Measurements from ENCODE around the gene SLC25A21.

DNA sequence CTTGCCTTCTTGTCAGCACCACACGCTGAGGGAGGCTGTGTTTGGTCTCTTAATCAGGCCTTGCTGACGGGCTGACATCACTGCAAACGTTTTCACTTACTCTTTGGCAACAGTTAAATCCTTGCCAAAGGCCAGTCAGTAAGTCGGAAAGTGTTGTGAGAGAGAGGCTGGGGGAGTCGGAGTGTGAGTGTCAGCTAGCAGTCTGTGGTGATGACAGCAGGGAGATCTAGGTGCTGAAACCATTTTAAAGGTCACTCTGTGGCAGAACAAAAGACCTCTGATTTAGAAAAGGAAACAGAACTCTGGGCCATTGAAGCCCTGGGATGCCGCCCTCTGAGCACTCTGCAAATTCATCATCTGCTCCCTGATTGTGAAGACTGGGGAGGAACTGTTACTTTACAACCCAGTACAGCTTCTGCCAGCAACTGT lies 367.3 kb downstream of the SLC25A21 start:
- no peak for TF ChIP-seq POLR2A (IDR thresholded peaks at IDR 0.05)
- TF ChIP-seq, protein P1, sequence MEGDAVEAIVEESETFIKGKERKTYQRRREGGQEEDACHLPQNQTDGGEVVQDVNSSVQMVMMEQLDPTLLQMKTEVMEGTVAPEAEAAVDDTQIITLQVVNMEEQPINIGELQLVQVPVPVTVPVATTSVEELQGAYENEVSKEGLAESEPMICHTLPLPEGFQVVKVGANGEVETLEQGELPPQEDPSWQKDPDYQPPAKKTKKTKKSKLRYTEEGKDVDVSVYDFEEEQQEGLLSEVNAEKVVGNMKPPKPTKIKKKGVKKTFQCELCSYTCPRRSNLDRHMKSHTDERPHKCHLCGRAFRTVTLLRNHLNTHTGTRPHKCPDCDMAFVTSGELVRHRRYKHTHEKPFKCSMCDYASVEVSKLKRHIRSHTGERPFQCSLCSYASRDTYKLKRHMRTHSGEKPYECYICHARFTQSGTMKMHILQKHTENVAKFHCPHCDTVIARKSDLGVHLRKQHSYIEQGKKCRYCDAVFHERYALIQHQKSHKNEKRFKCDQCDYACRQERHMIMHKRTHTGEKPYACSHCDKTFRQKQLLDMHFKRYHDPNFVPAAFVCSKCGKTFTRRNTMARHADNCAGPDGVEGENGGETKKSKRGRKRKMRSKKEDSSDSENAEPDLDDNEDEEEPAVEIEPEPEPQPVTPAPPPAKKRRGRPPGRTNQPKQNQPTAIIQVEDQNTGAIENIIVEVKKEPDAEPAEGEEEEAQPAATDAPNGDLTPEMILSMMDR (IDR thresholded peaks at IDR 0.05): no peak

Measured in esophagus squamous epithelium (tissue), 4 donors.